DOHH2 (cell line): ENCODE results near the gene FIGNL2.

Experiments
- CTCF ChIP-seq: fragments of 200-600 bp; sonication (generic); IDR thresholded peaks from one replicate; pipeline ENCODE4 v1.5.1; 2014; ENCODE audit warnings: antibody characterized with exemption, mild to moderate bottlenecking, low read depth, low read length; ENCODE audit not compliant: poor library complexity, severe bottlenecking
- EZH2phosphoT487 ChIP-seq: fragments of 200-600 bp; sonication (generic); IDR thresholded peaks from 2 replicates; pipeline ENCODE4 v1.6.1; 2017; ENCODE audit warnings: borderline replicate concordance, mild to moderate bottlenecking, antibody characterized with exemption, low read length, moderate library complexity, mixed read lengths

- no peak for TF ChIP-seq CTCF
- TF ChIP-seq EZH2phosphoT487 = no peak
Measured at GRCh38 chr12:51855586-51856428, 7.3 kb upstream of the FIGNL2 start.
